ENCODE measurements around the gene IL5. TPM values are rescaled to one million over a fixed set of nuclear protein-coding genes. Genes with fewer than 3 reads are reported as not detected.

The IL5 gene
- not detected in 2 replicates for total RNA-seq (2014; rRNA removed)
- Bru-seq, nascent RNA: not detected
- not detected for BruChase-seq, experiment 1, labeled RNA remaining after a 6-hour chase
- not detected for BruChase-seq, experiment 2, labeled RNA remaining after a 2-hour chase
- long read RNA-seq: 0 reads

- no TSS peak for BruUV-seq (replicated peaks)
- H3K36me3 ChIP-seq (ENCODE audit: low read depth, low read length): no peaks in the 10 kb centered on the region
- H3K27me3 ChIP-seq (ENCODE audit: low read length): no peaks in the 10 kb centered on the region
- H3K9me2 ChIP-seq (replicated peaks; ENCODE audit: low read length): no peaks in the 10 kb centered on the region
- H3K27ac ChIP-seq (ENCODE audit: low read length): no peak within 1 kb of the TSS
- no peaks in the 10 kb centered on the region for H3K79me2 ChIP-seq (ENCODE audit: low read length)
- H3K4me1 ChIP-seq (ENCODE audit: insufficient read depth, low read length): no peaks in the 10 kb centered on the region
- H2AFZ ChIP-seq (ENCODE audit: low read length): no peak within 1 kb of the TSS
- intact Hi-C loops (cut with micrococcal nuclease): no loop called here
- no peak within 1 kb of the TSS for H3K4me2 ChIP-seq (ENCODE audit: low read length)
- DNase-seq (no peak), ATAC-seq (no peak)
- no peaks in the 10 kb centered on the region for H3F3A ChIP-seq (ENCODE audit: low read length, unreplicated experiment)
- H4K20me1 ChIP-seq (ENCODE audit: low read length): no peaks in the 10 kb centered on the region
- CTCF ChIA-PET: no interaction called here
- no peak within 1 kb of the TSS for H3K4me3 ChIP-seq (ENCODE audit: low read length)
- no peak for TF ChIP-seq EZH2phosphoT487 (IDR thresholded peaks at IDR 0.05; ENCODE audit: borderline replicate concordance, low read length)
- no peak for TF ChIP-seq EZH2 (IDR thresholded peaks at IDR 0.05; ENCODE audit: low read length, unreplicated experiment)
- TF ChIP-seq CTCF (conservative IDR thresholded peaks at IDR 0.05; ENCODE audit: low read depth, low read length): no peak
- no peaks in the 10 kb centered on the region for H3K9me3 ChIP-seq (ENCODE audit: low read length)
- POLR2A ChIA-PET (ENCODE audit: unreplicated experiment): no interaction called here
- H3K9ac ChIP-seq (ENCODE audit: low read length): no peak within 1 kb of the TSS
These were observed at the start of gene IL5 for GRCh38 chr5:132543472-132544201. TSS of gene IL5 (minus strand) at chr5:132543522. CDS start at chr5:132543478, 44 bp downstream.

- POLR2A ChIA-PET (ENCODE audit: unreplicated experiment): no interaction called here
These were observed 49.2 kb upstream of the IL5 start for GRCh38 chr5:132592521-132592920.

More at GRCh38 chr5:132592521-132592920, 49.2 kb upstream of the IL5 start:
- Histone ChIP-seq H3F3A (ENCODE audit: low read length, unreplicated experiment) (no peaks in the 10 kb centered on the region), H3K79me2 (ENCODE audit: low read length) (no peaks in the 10 kb centered on the region), H3K4me3 (ENCODE audit: low read length) (no peak overlapping the region), H4K20me1 (ENCODE audit: low read length) (no peaks in the 10 kb centered on the region), H3K9me2 (replicated peaks; ENCODE audit: low read length) (no peaks in the 10 kb centered on the region), H2AFZ (ENCODE audit: low read length) (no peak overlapping the region), H3K27ac (ENCODE audit: low read length) (no peak overlapping the region), H3K27me3 (ENCODE audit: low read length) (no peaks in the 10 kb centered on the region), H3K4me1 (ENCODE audit: insufficient read depth, low read length) (no peaks in the 10 kb centered on the region), H3K36me3 (ENCODE audit: low read depth, low read length) (no peaks in the 10 kb centered on the region), H3K4me2 (ENCODE audit: low read length) (no peak overlapping the region), H3K9me3 (ENCODE audit: low read length) (no peaks in the 10 kb centered on the region), H3K9ac (ENCODE audit: low read length) (no peak overlapping the region)
- CTCF ChIA-PET: interaction anchor here (1.2 kb wide), 1 partner anchor 85 kb away, joined by 3 read pairs; no protein-coding TSS in a partner anchor
- DNase-seq: no peak
- no peak for TF ChIP-seq EZH2phosphoT487 (IDR thresholded peaks at IDR 0.05; ENCODE audit: borderline replicate concordance, low read length)
- TF ChIP-seq CTCF (conservative IDR thresholded peaks at IDR 0.05; ENCODE audit: low read depth, low read length): no peak
- no peak for TF ChIP-seq EZH2 (IDR thresholded peaks at IDR 0.05; ENCODE audit: low read length, unreplicated experiment)
- no TSS peak for BruUV-seq (replicated peaks)
- ATAC-seq: no peak
- intact Hi-C loops (cut with micrococcal nuclease): loop anchor here (1.0 to 5.0 kb wide), 2 partner anchors 85 to 205 kb away; no protein-coding TSS in a partner anchor
